ENCODE results near the gene PCBP4.

The PCBP4 gene

DNA sequence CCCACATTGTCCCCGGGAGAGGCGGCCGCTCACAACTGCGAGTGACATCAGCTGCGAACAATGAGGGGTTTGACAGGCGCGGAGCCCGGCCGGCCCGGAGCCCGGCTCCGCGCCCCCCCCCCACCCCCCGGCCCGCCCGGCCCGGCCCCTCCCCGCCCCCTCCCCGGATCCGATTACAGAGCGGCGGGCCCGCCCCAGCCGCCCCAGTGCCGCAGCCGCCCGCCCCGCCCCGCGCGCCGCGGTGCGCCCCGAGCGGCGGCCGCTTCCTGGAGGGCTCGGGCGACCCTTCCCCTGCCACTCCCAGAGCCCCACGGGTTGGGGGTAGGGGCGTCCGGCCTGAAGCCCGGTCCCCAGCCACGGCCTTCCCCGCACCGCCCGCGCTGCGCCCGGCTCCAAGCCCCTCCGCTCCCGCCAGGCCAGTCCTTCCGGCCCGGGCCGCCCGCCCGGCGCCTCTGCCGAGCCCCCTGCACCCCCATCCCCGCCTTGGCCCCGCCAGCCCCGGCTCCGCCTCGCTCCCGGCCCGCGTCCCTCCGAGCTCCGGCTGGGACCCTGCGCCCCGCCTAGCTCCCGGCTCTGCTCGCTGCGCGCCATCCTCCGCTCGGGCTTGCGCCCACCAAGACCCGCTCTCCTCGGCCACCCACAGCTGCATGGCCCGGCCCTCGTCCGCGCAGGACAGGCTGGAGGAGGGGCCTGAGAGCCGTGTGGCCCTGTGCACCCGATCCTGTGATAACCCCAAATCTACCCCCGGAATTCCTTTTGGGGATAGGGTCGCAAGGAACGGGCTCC, at the start of gene PCBP4:
Gene PCBP4 (minus strand): TSS at position 71 of the 786 bp plus-strand sequence. CDS start 6,214 bp downstream, outside the sequence.
- peak within 1 kb of the TSS; percentile 64 for H3K4me3 ChIP-seq (ENCODE audit: low read depth, low read length)
- no peak for DNase-seq (ENCODE audit: low read depth)
- TF ChIP-seq CTCF (IDR thresholded peaks at IDR 0.05; ENCODE audit: low read depth, low read length, missing control alignments): no peak
- in situ Hi-C loops (cut with HindIII; ENCODE audit: low sequenced_read_pairs): no loop called here

DNA sequence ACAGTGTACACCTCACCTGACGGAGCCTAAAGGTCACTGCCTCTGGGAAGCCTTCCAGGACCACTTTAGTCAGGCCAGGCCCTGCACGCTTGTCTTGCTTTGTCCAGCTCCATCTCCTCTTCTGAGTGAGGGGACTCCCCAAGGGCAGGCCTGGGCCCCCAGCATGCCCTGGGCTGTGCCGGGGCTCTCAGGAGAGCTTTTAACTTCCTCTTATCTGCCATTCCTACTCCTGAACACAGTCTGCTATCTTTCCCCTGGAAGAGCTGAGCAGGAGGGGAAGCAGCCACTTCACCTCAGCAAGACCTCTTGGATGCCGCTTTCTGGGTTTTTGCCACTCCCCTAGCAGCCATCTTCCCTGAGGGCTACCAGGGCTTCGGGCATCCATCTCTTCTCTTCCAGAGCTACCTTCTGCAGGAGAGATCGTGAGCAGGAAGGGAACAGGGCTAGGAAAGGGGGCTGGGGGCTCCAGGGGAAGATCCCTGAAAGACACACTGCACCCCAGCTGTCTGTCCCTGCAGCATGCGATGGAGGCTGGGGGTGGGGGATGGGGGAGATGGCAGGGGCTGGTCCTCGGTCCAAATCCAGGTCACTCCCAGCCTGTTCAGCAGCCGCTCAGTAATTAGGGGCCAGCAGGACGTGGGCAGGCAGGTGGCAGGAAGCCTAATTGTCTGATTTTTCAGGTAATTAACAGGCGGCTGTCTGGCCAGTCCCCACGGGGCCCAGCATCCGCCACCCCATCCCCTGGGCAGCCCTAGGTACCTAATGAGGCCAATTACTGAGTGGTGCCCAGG, 48.4 kb upstream of the PCBP4 start:
- in situ Hi-C loops (cut with HindIII; ENCODE audit: low sequenced_read_pairs): no loop called here
- TF ChIP-seq CTCF (IDR thresholded peaks at IDR 0.05; ENCODE audit: low read depth, low read length, missing control alignments): no peak
- H3K4me3 ChIP-seq (ENCODE audit: low read depth, low read length): no peak overlapping the region
- no peak for DNase-seq (ENCODE audit: low read depth)

DNA sequence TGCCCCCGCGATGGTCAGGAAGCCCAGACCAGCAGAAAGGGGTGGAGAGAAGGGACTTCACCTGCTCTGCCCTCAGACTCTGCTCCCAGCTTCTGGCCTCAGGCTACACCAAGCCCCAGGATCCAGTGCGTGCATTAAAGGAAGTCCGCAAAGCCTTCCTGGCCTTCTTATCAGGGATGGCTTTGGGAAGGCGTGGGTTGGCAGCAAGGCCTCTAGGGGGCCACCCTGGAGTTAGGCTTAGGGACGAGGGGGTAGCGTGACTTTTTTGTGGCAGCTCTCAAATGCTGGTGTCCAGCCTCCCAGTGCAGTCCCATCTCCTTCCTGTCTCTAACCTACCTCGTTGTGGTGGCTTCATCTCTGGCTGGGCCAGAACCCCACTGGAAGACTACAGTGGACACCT, 47.4 kb upstream of the PCBP4 start:
- in situ Hi-C loops (cut with HindIII; ENCODE audit: low sequenced_read_pairs): no loop called here
- H3K4me3 ChIP-seq (ENCODE audit: low read depth, low read length): no peak overlapping the region
- DNase-seq (ENCODE audit: low read depth): no peak
- TF ChIP-seq CTCF (IDR thresholded peaks at IDR 0.05; ENCODE audit: low read depth, low read length, missing control alignments): peak; percentile 34

DNA sequence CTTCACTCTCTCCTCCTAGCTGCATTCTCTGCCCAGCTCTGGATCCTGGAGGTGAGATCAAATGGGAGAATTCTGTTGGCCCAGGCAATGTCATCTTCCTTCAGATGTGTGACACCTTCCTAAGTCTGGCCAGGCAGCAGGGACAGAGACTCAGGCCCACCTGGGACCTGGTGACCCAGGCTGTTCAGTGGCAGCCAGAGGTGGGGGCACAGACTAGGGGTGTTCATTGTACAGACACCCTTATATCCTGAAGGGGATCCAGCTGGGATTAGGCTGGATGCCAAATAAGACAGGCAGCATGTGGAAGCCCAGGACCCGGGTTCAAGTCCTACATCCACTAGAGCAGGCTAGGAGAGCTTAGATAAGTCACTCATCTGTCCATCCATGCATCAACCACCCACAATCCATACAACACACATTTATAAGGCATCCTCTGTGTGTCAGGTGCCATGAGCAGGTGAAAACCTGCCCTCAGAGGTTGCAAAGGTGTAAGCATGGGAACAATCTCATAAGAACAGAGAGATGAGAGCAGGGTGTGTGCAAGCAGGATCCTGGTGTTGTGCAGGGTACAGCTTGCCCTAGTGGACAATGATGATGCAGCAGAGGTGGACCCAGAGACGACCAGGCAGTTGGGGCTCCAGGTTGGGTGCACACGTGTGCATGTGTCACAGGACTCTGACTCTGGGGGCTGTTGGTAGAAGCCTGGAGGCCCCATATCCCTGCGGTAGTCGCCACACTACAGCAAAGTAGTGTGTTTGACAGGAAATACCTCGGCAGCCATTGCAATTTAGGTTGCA, 46.7 kb upstream of the PCBP4 start:
- no peak for DNase-seq (ENCODE audit: low read depth)
- no peak overlapping the region for H3K4me3 ChIP-seq (ENCODE audit: low read depth, low read length)
- in situ Hi-C loops (cut with HindIII; ENCODE audit: low sequenced_read_pairs): no loop called here
- TF ChIP-seq CTCF (IDR thresholded peaks at IDR 0.05; ENCODE audit: low read depth, low read length, missing control alignments): no peak

DNA sequence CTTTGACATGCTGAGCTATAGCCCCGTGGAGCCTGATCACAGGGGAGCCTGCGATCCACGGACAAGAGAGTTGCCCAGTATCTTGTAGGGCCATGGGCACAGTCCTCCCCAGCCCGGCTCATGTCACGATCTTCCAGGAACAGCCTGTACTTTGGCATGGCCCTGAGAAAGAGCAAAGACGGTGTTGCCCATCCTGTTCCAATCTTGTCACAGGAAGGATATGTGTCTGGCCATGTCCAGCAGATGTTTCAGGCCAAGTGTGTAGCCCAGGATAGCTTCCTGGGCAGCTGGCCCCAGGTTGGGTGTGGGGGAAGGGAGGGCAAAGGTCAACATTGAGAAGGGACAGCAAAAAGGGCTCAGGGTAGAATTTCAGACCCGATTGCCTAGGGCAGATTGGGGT, 45.4 kb upstream of the PCBP4 start:
- no peak for TF ChIP-seq CTCF (IDR thresholded peaks at IDR 0.05; ENCODE audit: low read depth, low read length, missing control alignments)
- H3K4me3 ChIP-seq (ENCODE audit: low read depth, low read length): no peak overlapping the region
- DNase-seq (ENCODE audit: low read depth): no peak
- in situ Hi-C loops (cut with HindIII; ENCODE audit: low sequenced_read_pairs): no loop called here

DNA sequence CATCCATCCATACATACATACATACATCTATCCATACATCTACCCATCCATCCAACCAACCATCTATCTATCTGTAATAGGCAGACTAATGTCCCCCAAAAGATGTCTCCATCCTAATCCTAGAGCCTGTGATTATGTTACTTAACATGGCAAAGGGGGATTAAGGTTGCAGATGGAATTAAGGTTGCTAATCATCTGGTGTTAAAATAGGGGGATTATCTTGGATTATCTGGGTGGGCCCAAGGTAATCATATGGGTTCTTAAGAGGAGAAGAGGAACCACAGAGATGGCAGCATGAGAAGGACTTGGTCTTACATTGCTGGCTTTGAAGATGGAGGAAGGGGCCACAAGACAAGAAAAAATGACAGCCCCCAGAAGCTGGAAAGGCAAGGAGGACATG, 43.2 kb upstream of the PCBP4 start:
- H3K4me3 ChIP-seq (ENCODE audit: low read depth, low read length): no peak overlapping the region
- DNase-seq (ENCODE audit: low read depth): no peak
- in situ Hi-C loops (cut with HindIII; ENCODE audit: low sequenced_read_pairs): no loop called here
- TF ChIP-seq CTCF (IDR thresholded peaks at IDR 0.05; ENCODE audit: low read depth, low read length, missing control alignments): no peak

All from astrocyte of the cerebellum (primary cell).